Loucy (cell line): Measurements from ENCODE around the gene HNF4A.

ENCODE experiments used
- H2AFZ ChIP-seq: fragments of 200-600 bp; sonication (generic); 2 replicates; pipeline ENCODE4 v1.6.0; 2016; ENCODE audit warnings: antibody characterized with exemption, mild to moderate bottlenecking, low read length, moderate library complexity
- H3F3A ChIP-seq: fragments of 200-600 bp; 2 replicates; pipeline ENCODE4 v1.6.0; 2016; ENCODE audit warnings: antibody characterized with exemption, low read depth, mild to moderate bottlenecking
- H3K27me3 ChIP-seq: fragments of 200-600 bp; sonication (generic); 2 replicates; pipeline ENCODE4 v1.6.1; 2014; ENCODE audit warnings: low read length, mild to moderate bottlenecking; ENCODE audit not compliant: insufficient read depth, poor library complexity, severe bottlenecking
- H3K36me3 ChIP-seq: fragments of 200-600 bp; sonication (generic); 2 replicates; pipeline ENCODE4 v1.6.1; 2016; ENCODE audit warnings: low read length; ENCODE audit not compliant: insufficient read depth
- H3K4me1 ChIP-seq: fragments of 200-600 bp; sonication (generic); 2 replicates; pipeline ENCODE4 v1.5.1; 2014; ENCODE audit warnings: low read length, mild to moderate bottlenecking; ENCODE audit not compliant: insufficient read depth, poor library complexity, severe bottlenecking
- H3K4me2 ChIP-seq: fragments of 200-600 bp; sonication (generic); 2 replicates; pipeline ENCODE4 v1.6.0; 2014; ENCODE audit warnings: antibody characterized with exemption, low read length, low read depth, mild to moderate bottlenecking; ENCODE audit not compliant: poor library complexity, severe bottlenecking
- H3K4me3 ChIP-seq: fragments of 200-600 bp; sonication (generic); 2 replicates; pipeline ENCODE4 v1.5.1; 2014; ENCODE audit warnings: low read length, mild to moderate bottlenecking, mixed read lengths; ENCODE audit not compliant: poor library complexity, severe bottlenecking
- H3K79me2 ChIP-seq: fragments of 200-600 bp; sonication (generic); 2 replicates; pipeline ENCODE4 v1.6.1; 2014; ENCODE audit warnings: low read length; ENCODE audit not compliant: insufficient read depth
- H3K9ac ChIP-seq: fragments of 200-600 bp; sonication (generic); 2 replicates; pipeline ENCODE4 v1.6.0; 2014; ENCODE audit warnings: mild to moderate bottlenecking, low read depth, low read length, moderate library complexity; ENCODE audit not compliant: poor library complexity, severe bottlenecking
- H3K9me2 ChIP-seq: fragments of 200-600 bp; sonication (generic); replicated peaks from 2 replicates; pipeline ENCODE4 v1.6.1; 2016; ENCODE audit warnings: low read depth, low read length, mixed read lengths
- H3K9me3 ChIP-seq: fragments of 200-600 bp; sonication (generic); 2 replicates; pipeline ENCODE4 v1.6.1; 2014; ENCODE audit warnings: mild to moderate bottlenecking, antibody characterized with exemption, low read length, low read depth; ENCODE audit not compliant: insufficient read depth
- H4K20me1 ChIP-seq: fragments of 200-600 bp; sonication (generic); 2 replicates; pipeline ENCODE4 v1.6.0; 2014; ENCODE audit warnings: antibody characterized with exemption, low read length, mild to moderate bottlenecking; ENCODE audit not compliant: insufficient read depth, poor library complexity, severe bottlenecking
- EZH2phosphoT487 ChIP-seq: fragments of 200-600 bp; IDR thresholded peaks from 2 replicates; pipeline ENCODE4 v1.6.1; 2018; ENCODE audit warnings: antibody characterized with exemption, mild to moderate bottlenecking, moderate library complexity, borderline replicate concordance
- TF ChIP-seq, protein P1 (sequence below): fragments of 200-600 bp; sonication (generic); conservative IDR thresholded peaks from 2 replicates; pipeline ENCODE4 v1.5.1; 2014; ENCODE audit warnings: mild to moderate bottlenecking, antibody characterized with exemption, low read length

Gene HNF4A

DNA sequence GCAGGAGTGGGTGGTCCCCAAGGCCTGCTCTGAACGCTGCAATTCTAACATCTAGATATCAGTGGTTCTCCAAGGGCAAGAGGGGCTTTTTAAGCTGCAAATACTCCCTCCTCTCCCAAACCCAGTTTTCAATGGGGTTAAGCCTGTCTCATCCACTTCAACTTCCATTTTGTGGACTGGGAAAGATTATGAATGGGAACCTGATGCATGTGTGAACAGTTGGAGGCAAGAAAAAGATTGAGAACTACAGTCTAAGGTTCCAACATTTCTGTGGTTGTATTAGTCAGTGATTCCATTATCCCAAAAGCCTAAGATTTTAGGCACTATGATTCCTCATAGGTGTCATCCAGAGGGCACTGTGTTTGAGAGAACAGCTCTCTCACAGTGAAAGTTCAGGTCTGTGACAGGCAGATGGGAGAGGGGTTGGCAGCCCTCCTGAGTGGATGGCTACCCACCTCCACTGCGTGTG is 53.7 kb downstream of the HNF4A start:
- H3K9me2 ChIP-seq = no peaks in the 10 kb centered on the region
- no peak overlapping the region for H3K4me2 ChIP-seq
- no peak overlapping the region for H2AFZ ChIP-seq
- no peaks in the 10 kb centered on the region for H3K79me2 ChIP-seq
- H3K9me3 ChIP-seq = no peaks in the 10 kb centered on the region
- H3K9ac ChIP-seq = no peak overlapping the region
- H3K36me3 ChIP-seq = no peaks in the 10 kb centered on the region
- H4K20me1 ChIP-seq = no peaks in the 10 kb centered on the region
- peaks cover 5% of the 10 kb centered on the region for H3K4me1 ChIP-seq
- H3F3A ChIP-seq = no peaks in the 10 kb centered on the region
- no peaks in the 10 kb centered on the region for H3K27me3 ChIP-seq
- no peak overlapping the region for H3K4me3 ChIP-seq
- TF ChIP-seq, protein P1, sequence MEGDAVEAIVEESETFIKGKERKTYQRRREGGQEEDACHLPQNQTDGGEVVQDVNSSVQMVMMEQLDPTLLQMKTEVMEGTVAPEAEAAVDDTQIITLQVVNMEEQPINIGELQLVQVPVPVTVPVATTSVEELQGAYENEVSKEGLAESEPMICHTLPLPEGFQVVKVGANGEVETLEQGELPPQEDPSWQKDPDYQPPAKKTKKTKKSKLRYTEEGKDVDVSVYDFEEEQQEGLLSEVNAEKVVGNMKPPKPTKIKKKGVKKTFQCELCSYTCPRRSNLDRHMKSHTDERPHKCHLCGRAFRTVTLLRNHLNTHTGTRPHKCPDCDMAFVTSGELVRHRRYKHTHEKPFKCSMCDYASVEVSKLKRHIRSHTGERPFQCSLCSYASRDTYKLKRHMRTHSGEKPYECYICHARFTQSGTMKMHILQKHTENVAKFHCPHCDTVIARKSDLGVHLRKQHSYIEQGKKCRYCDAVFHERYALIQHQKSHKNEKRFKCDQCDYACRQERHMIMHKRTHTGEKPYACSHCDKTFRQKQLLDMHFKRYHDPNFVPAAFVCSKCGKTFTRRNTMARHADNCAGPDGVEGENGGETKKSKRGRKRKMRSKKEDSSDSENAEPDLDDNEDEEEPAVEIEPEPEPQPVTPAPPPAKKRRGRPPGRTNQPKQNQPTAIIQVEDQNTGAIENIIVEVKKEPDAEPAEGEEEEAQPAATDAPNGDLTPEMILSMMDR = no peak
- TF ChIP-seq EZH2phosphoT487 = no peak

DNA sequence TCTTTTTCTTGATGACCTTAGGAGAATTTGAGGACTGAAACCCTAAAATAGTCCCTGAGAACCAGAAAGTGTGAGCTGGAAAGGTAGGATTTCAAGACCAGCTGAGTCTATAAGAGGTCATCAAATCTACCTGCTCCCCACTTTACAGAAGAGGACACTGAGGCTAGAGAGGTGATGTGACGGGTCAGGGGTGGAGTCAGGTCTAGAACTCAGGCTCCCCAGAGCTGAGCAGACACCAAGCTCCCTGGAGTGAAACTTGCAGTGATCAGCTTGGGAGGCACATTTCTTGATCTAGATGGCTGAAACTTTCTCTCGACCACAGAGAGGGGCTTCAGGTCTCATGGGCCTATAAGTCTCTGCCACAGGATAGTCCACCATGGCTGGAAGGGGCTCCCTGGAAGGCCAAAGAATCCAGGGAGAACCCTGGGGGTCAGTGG is 55.1 kb downstream of the HNF4A start:
- TF ChIP-seq, protein P1 = no peak
- TF ChIP-seq EZH2phosphoT487 = no peak
- no peak overlapping the region for H2AFZ ChIP-seq
- no peaks in the 10 kb centered on the region for H3K9me3 ChIP-seq
- no peaks in the 10 kb centered on the region for H3K79me2 ChIP-seq
- no peaks in the 10 kb centered on the region for H3K27me3 ChIP-seq
- H3K9ac ChIP-seq = no peak overlapping the region
- H4K20me1 ChIP-seq = no peaks in the 10 kb centered on the region
- H3K4me2 ChIP-seq = no peak overlapping the region
- H3F3A ChIP-seq = no peaks in the 10 kb centered on the region
- H3K36me3 ChIP-seq = no peaks in the 10 kb centered on the region
- no peaks in the 10 kb centered on the region for H3K9me2 ChIP-seq
- no peak overlapping the region for H3K4me3 ChIP-seq
- peaks cover 5% of the 10 kb centered on the region for H3K4me1 ChIP-seq

DNA sequence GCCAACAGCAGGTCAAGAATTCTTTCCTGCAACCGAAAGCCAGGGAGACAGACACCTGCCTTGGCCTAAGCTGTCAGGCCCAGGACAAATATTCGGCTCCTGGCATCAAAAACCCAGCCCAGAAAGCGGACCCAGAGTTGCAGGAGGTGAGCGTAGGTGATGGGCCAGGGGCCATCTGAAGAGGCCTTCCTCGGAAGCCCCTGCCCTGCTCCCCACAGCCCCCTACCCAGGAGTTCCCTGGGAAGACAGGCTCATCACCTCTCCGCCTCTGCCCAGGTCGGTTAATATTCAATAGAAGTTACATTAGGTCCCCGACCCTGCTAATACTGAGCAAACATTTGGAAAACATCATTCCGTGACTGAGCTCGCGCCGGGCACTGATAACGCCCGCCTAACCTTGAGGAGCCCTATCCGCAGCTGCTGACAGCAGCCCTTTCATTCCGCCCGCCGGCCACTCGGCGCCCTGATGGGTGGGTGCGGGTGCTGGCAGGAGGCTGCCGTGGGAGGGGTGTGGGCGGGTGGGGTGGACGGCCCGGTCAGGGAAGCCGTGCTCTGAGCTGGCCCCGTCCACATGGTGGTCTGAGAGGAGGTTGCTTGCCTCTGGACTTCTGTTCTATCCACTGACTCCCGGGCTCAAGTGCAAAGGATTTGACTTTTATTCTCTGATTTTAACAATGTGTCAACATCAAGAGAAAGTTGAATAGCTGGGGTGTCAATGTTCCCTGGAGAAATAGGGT is 55.7 kb downstream of the HNF4A start:
- H3K4me3 ChIP-seq = no peak overlapping the region
- H3F3A ChIP-seq = no peaks in the 10 kb centered on the region
- H3K4me1 ChIP-seq = peaks cover 5% of the 10 kb centered on the region
- no peaks in the 10 kb centered on the region for H3K9me3 ChIP-seq
- H3K4me2 ChIP-seq = no peak overlapping the region
- H4K20me1 ChIP-seq = no peaks in the 10 kb centered on the region
- no peaks in the 10 kb centered on the region for H3K79me2 ChIP-seq
- no peaks in the 10 kb centered on the region for H3K36me3 ChIP-seq
- no peak for TF ChIP-seq EZH2phosphoT487
- TF ChIP-seq, protein P1 = no peak
- no peak overlapping the region for H2AFZ ChIP-seq
- H3K9ac ChIP-seq = no peak overlapping the region
- no peaks in the 10 kb centered on the region for H3K27me3 ChIP-seq
- no peaks in the 10 kb centered on the region for H3K9me2 ChIP-seq
